Activated CD8-positive, alpha-beta T cell treated with anti-CD3 and anti-CD28 coated beads, Interleukin-2, amount 10 ng/mL, durations not matched to agents 7 days and 5 days (primary cell): ENCODE measurements around the gene FKBP1A. TPM values are rescaled to one million over a fixed set of nuclear protein-coding genes. Genes with fewer than 3 reads are reported as not detected.
A peak's percentile ranks its signal among the peaks of the same experiment; 100 is the strongest.

Experiments used
- ATAC-seq: fragments of 150-1000 bp; cut with Tn5 transposase; one replicate; pipeline ENCODE4 v1.10.0; 2021; ENCODE audit warnings: moderate library complexity
- CTCF ChIA-PET: fragments of 350-600 bp; sonication (Branson Sonifier 250); formaldehyde crosslinking; loops from one replicate; lab custom pipeline; 2021; ENCODE audit warnings: antibody characterized with exemption; lab: Charles Lee
- POLR2A ChIA-PET: fragments of 350-600 bp; sonication (Branson Sonifier 250); formaldehyde crosslinking; loops from one replicate; lab custom pipeline; 2021; ENCODE audit warnings: antibody characterized with exemption; lab: Charles Lee
- DNase-seq: peaks from one replicate; pipeline ENCODE4 v3.0.0-alpha.2; 2020
- H3K27ac Mint-ChIP-seq: one replicate; pipeline ENCODE4 v1.8.0; 2021; ENCODE audit warnings: mild to moderate bottlenecking, mixed read lengths
- H3K27me3 Mint-ChIP-seq: one replicate; pipeline ENCODE4 v1.8.0; 2021; ENCODE audit warnings: low read depth, mixed read lengths
- H3K36me3 Mint-ChIP-seq: one replicate; pipeline ENCODE4 v1.8.0; 2021; ENCODE audit warnings: low read depth, mixed read lengths
- H3K4me1 Mint-ChIP-seq: one replicate; pipeline ENCODE4 v1.8.0; 2021; ENCODE audit warnings: low read depth, mixed read lengths
- H3K4me3 Mint-ChIP-seq: one replicate; pipeline ENCODE4 v1.8.0; 2021; ENCODE audit warnings: mild to moderate bottlenecking, mixed read lengths
- H3K9me3 Mint-ChIP-seq: one replicate; pipeline ENCODE4 v1.8.0; 2022; ENCODE audit warnings: mixed read lengths; ENCODE audit not compliant: insufficient read depth
- total RNA-seq, 2 experiments: library from RNA; stranded (reverse); gene quantifications; one replicate each; pipeline ENCODE4 v1.2.3, GENCODE V29; 2021

Gene FKBP1A
- total RNA-seq, 2 experiments from 2014 or later: 288 to 291 TPM

DNA sequence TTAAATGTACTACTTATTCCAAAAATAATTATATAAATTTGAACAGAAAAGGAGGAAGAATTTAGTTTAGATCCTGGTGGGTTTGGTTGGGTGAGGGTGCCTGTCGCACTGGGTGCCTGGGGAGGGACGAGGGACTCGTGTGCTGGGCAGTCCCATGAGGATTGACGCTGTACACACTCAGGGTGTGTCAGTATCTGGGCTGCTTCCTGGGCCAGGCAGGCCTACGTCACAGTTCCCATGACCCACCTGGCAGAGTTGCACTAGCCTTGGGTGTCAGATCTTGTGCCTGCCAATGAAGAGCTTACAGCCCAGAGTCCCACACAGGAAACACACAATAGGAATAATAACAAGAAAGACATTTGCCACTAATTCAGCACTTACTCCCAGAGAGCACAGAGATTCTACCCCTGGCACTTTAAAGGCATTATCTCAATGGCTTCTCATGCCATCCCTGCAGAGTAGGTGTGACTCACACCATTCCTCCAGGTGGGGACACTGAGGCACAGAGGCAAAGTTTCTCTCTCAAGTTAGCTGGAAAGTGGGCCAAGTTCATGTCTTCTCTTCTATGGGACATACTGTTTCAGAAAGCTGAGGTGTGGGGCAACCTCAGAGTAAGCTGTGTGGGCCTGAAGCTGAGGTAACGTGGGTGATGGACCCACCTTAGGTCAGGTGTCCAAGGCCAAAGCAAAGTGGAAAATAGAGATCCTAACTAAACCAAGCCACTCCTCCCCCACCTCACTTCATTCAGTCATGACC, 62.6 kb downstream of the FKBP1A start:
- ChIA-PET CTCF (interaction anchor here (0.9 to 1.8 kb wide), 4 partner anchors 12 to 108 kb away, joined by 3 to 5 read pairs (median 4); no protein-coding TSS in a partner anchor), POLR2A (interaction anchor here (1.0 kb wide), 1 partner anchor 62 kb away, joined by 3 read pairs; no protein-coding TSS in a partner anchor)
- ATAC-seq: peak; percentile 12
- no peak overlapping the region for H3K4me3 Mint-ChIP-seq
- H3K27ac Mint-ChIP-seq: peak overlapping the region; percentile 88
- DNase-seq: peak; percentile 64
- peaks cover 46% of the 10 kb centered on the region for H3K36me3 Mint-ChIP-seq
- no peaks in the 10 kb centered on the region for H3K27me3 Mint-ChIP-seq
- peaks cover 42% of the 10 kb centered on the region for H3K4me1 Mint-ChIP-seq
- H3K9me3 Mint-ChIP-seq: no peaks in the 10 kb centered on the region

DNA sequence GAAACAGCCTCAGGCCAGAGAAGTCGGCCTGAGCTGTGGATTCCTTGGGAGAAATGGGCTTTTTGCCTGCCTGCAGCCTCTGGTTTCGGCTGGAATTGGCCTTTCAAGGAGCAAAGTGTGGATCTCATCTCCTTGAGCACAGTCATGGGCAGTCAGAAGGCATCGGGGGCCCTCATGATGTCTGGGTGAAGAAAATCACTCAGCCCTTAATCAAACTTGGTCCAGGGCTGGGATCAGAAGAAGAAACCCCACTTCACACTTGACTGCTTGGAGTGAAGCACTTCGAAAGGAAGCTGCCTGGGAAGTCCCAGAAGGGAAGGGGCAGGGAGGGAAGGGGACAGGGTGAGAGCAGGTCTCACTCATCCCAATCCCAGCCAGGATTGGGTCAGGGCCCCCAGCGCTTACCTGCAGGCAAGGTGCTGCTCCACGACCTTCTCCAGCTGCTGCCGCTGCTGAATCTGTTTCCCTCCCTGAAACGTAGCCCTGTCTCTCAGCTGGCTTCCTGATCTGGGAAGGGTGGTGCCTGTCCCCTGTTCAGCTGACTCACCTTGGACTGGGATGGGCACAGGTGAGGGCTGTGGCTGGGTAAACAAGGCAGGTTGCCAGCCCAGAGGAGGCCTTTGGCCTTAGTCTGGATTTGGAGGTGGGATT, 64.0 kb downstream of the FKBP1A start, which contains the start of gene SDCBP2:
Gene SDCBP2, minus strand, starts transcription at position 460 of the 651 bp plus-strand sequence. CDS start 8,723 bp downstream, outside the sequence.
- CTCF ChIA-PET: interaction anchor here (0.7 to 1.8 kb wide), 6 partner anchors 10 to 175 kb away, joined by 3 to 6 read pairs (median 4); partner anchors contain the start of gene FKBP1A
- Mint-ChIP-seq H3K27me3 (no peaks in the 10 kb centered on the region), H3K36me3 (peaks cover 35% of the 10 kb centered on the region), H3K27ac (peak within 1 kb of the TSS; percentile 88), H3K4me3 (no peak within 1 kb of the TSS), H3K4me1 (peaks cover 37% of the 10 kb centered on the region), H3K9me3 (no peaks in the 10 kb centered on the region)
- DNase-seq (no peak), ATAC-seq (no peak)
- POLR2A ChIA-PET: interaction anchor here (1.0 kb wide), 1 partner anchor 63 kb away, joined by 3 read pairs; no protein-coding TSS in a partner anchor

DNA sequence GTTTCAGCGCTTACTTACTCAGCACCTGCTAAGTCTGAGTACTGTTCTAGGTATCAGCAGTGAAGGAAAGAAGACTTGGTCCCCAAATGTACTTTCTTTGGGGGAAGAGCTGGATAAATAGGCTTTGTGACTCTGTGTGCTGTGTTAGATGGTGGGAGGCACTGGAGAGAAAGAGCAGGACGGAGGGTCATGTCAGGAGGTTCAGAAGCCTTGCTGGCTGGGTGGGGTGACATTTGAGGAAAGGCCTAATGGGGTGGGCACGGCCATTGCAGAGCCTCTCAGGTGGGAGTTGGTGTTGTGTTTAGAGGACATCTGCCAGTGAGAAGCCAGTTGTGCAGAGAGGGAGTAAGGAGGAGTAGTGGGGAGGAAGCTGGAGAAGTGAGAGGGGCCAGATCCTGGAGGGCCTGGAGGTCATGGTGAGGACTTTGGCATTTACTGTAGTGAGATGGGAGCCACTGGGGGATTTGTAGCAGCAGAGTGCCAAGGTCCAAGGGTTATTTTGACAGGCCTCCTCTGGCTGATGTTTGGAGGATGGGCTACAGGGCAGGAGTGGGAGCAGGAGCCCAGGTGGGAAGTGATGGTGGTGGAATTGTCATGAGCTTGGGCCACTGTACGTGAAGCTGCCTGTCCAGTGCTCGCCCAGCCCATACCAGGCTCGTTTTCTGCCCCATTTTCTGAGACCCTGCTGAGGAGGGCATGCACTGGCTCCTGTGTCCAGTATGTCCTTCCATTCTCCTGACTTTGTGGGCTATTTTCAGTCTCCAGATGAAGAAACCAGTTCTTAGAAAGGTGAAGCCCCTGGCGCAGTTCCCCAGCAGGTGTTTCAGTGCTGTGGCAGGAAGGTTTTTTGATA, 64.8 kb downstream of the FKBP1A start:
- peaks cover 40% of the 10 kb centered on the region for H3K4me1 Mint-ChIP-seq

DNA sequence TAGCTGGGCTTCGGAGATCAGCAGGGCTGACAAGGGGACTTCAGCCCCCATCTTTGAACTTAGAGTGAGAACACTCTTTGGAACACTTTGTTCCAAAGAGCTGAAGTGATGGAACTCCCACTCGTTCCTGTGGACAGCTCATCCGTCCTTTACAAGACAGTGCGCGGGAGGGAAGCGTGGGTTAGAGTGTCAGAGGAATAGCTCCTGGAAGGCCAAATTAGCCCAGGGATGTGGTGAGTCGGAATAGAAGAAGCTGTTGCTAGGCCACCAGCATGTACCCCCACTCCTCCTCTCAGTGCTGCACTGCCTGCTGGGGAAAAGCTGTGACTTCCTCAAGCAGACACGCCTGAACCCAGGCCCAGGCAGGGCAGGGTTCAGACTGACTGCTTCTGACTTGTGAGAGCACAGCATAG, 65.6 kb downstream of the FKBP1A start:
- Mint-ChIP-seq H3K36me3 (peaks cover 26% of the 10 kb centered on the region), H3K4me1 (peaks cover 34% of the 10 kb centered on the region), H3K27me3 (no peaks in the 10 kb centered on the region), H3K27ac (peak overlapping the region; percentile 44), H3K4me3 (peak overlapping the region; percentile 26), H3K9me3 (no peaks in the 10 kb centered on the region)
- ATAC-seq: no peak
- ChIA-PET CTCF (interaction anchor here (0.7 to 1.5 kb wide), 7 partner anchors 9 to 65 kb away, joined by 3 to 5 read pairs (median 4); no protein-coding TSS in a partner anchor), POLR2A (interaction anchor here (1.1 kb wide), 1 partner anchor 9 kb away, joined by 3 read pairs; no protein-coding TSS in a partner anchor)
- DNase-seq: no peak

More for the DNA sequence above, 64.8 kb downstream of the FKBP1A start:
- Mint-ChIP-seq H3K27ac (peak overlapping the region; percentile 75), H3K27me3 (no peaks in the 10 kb centered on the region), H3K9me3 (no peaks in the 10 kb centered on the region), H3K4me3 (no peak overlapping the region), H3K36me3 (peaks cover 30% of the 10 kb centered on the region)
- no peak for DNase-seq
- ATAC-seq: no peak
- POLR2A ChIA-PET: interaction anchor here (1.1 kb wide), 1 partner anchor 8 kb away, joined by 3 read pairs; no protein-coding TSS in a partner anchor
- CTCF ChIA-PET: interaction anchor here (0.9 to 1.8 kb wide), 10 partner anchors 9 to 176 kb away, joined by 3 to 6 read pairs (median 4); no protein-coding TSS in a partner anchor

DNA sequence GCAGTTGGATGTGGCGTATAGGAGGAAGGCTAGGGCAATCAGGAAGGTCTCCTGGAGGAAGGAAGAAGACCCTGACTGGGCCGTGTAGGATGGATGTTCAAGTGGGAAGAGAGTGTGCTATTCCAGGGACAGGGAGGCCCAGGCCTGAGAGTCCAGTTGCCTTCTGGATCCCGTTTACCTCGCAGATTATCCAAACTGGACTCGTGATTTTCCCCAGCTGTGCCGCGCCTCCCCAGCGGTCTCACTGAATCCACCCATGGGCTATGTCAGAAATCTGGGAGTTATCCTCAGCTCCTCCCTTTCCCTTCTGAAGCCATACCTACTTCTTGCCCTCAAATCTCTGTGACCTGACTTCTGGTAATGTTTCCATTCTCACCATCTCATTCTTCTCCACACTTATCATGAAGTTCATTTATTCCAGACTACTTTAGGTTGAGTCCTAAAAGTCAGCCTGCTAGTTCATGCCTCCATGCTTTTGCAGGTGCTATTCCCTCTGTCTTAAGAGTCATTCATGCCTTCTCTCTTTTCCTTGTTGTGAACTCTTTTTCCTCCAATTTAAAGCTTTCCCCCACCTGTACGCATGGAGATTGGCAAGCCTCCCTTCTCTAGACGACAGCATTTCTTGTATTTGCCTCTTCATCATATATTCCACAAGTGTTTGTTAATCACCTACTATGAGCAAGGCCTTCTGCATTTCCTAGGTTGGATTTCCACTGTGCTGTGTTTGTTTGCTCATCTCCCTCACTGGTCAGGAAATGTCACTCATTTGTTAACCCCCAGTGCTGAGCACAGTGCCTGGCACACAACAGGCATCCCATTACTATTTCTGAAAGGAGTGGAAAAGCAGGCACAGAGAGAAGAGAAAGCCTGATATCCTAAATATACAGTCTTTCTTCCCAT, 66.6 kb downstream of the FKBP1A start:
- peaks cover 33% of the 10 kb centered on the region for H3K4me1 Mint-ChIP-seq
- ChIA-PET POLR2A (interaction anchor here (0.7 to 2.0 kb wide), 12 partner anchors 10 to 232 kb away, joined by 3 to 11 read pairs (median 4); no protein-coding TSS in a partner anchor), CTCF (interaction anchor here (0.7 to 2.0 kb wide), 6 partner anchors 13 to 178 kb away, joined by 3 to 9 read pairs (median 4); no protein-coding TSS in a partner anchor)
- no peaks in the 10 kb centered on the region for H3K27me3 Mint-ChIP-seq
- no peaks in the 10 kb centered on the region for H3K9me3 Mint-ChIP-seq
- ATAC-seq: no peak
- H3K27ac Mint-ChIP-seq: no peak overlapping the region
- H3K36me3 Mint-ChIP-seq: peaks cover 20% of the 10 kb centered on the region
- no peak for DNase-seq
- H3K4me3 Mint-ChIP-seq: no peak overlapping the region

DNA sequence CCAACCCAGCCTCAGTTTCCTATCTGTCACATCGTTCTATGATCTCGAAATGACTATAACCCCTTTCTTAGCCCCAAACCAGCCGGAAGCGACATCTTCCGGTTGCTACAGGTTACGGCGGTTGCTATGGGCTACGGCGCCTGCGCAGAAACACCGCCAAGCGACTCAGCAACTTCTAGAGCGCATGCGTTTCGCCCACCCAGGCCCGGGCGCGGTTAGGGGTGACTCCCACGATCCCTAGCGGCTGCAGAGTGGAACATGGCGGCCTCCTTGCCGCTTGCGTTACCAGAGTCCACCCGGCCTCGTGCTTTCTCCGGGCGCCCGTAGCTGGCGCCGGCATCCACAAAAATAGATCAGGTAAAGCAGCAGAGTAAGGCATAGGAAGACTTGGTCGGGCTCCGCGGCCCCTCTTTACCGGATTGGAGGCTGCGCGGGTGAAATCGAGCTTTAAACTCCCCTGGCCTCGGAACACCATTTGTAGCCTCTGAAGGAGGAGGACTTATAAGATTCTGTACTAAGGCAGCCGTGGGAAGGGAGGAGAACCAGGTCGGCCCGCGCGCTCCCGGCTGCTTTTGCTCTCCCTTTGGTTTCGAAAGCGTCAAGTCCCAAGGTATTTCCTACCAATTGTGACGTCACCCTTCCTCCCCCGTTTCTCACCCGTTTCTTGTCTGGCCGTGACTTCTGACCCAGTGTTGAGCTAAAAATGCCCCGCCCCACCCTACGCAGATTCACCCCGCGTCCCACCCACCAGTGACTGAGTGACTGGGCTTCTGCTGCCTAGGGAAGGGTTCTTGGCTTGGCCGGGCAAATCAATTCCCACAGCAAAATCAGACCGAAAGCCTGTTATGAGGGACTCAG, 67.5 kb downstream of the FKBP1A start:
- Mint-ChIP-seq H3K4me1 (peaks cover 25% of the 10 kb centered on the region), H3K27me3 (no peaks in the 10 kb centered on the region), H3K36me3 (peaks cover 16% of the 10 kb centered on the region), H3K9me3 (no peaks in the 10 kb centered on the region), H3K27ac (no peak overlapping the region), H3K4me3 (no peak overlapping the region)
- POLR2A ChIA-PET: interaction anchor here (0.7 to 2.0 kb wide), 13 partner anchors 10 to 233 kb away, joined by 3 to 11 read pairs (median 4); no protein-coding TSS in a partner anchor
- CTCF ChIA-PET: interaction anchor here (0.7 to 2.0 kb wide), 5 partner anchors 13 to 178 kb away, joined by 3 to 10 read pairs (median 9); partner anchors contain the start of gene NSFL1C
- ATAC-seq: peak; percentile 89
- peak; percentile 99 for DNase-seq

DNA sequence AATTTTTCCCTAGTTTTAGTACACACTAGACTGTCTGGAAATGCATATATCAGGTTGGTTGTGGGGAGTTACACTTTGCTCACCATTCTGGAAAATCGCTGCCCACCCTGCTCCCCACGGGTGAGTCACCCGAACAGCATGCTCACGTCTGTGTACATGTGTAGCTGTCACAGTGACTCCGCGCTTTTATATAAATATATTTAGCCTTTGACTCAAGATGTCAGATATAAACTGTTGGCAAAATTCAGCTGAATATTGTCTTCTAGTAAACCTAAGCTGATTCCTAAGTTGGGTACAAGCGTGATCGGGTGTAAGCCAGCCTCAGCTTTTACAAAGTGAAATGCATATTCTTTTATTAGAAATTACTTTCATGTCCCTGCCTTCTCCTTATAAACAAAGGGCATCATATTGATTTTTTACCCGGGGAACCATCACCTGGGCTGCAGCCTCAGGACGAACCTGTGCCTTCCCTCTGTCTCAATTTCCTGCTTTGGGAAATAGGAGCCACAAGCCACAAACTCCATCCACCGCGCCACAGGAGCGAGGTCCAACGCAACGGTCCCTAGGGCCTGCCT, 68.2 kb downstream of the FKBP1A start:
- H3K4me1 Mint-ChIP-seq: peaks cover 19% of the 10 kb centered on the region
- ATAC-seq: peak; percentile 8
- peaks cover 10% of the 10 kb centered on the region for H3K36me3 Mint-ChIP-seq
- H3K9me3 Mint-ChIP-seq: no peaks in the 10 kb centered on the region
- POLR2A ChIA-PET: interaction anchor here (0.6 to 2.0 kb wide), 7 partner anchors 10 to 119 kb away, joined by 3 to 11 read pairs (median 4); no protein-coding TSS in a partner anchor
- CTCF ChIA-PET: interaction anchor here (0.7 to 2.0 kb wide), 5 partner anchors 12 to 179 kb away, joined by 3 to 10 read pairs (median 9); partner anchors contain the start of gene NSFL1C
- DNase-seq: no peak
- no peak overlapping the region for H3K4me3 Mint-ChIP-seq
- no peaks in the 10 kb centered on the region for H3K27me3 Mint-ChIP-seq
- no peak overlapping the region for H3K27ac Mint-ChIP-seq

DNA sequence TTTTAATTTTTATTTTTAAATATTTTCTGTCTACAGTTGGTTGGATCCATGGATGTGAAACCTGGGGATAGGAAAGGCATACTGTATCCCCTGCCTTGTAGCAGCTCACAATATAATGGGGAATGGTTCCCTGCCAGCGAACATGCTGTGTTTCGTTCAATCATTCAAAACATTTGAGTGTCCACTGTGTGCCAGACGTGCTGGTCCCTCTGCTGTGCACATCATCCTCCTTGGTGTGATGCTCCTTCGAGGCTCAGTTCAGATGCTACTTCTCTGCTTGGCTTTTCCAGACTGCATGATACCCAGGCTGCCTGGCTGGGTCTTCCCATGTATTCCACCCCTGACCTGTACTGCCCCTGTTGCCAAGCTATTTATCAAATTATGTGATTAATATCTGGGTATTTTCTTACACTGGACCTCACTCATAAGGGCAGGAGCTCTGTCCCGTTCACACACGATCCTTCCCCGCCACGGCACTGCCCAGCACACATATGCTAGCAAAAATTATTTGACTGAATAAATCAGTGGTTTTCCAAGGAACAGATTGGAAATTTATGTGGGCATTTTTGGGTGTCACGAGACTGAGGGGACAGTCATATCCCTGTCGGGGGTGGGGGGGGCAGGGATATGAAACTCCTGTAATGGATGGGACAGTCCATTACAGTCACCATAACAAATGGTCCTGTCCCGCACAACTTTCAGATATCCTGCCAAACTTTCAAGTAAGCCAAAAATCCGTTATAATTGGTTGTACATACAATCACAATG, 68.8 kb downstream of the FKBP1A start:
- CTCF ChIA-PET: interaction anchor here (1.1 to 2.0 kb wide), 4 partner anchors 12 to 180 kb away, joined by 4 to 10 read pairs (median 9); partner anchors contain the start of gene NSFL1C
- Mint-ChIP-seq H3K4me1 (peaks cover 13% of the 10 kb centered on the region), H3K36me3 (peaks cover 7% of the 10 kb centered on the region), H3K4me3 (no peak overlapping the region), H3K27ac (no peak overlapping the region), H3K27me3 (no peaks in the 10 kb centered on the region), H3K9me3 (no peaks in the 10 kb centered on the region)
- DNase-seq: no peak
- POLR2A ChIA-PET: interaction anchor here (0.6 to 2.0 kb wide), 5 partner anchors 12 to 65 kb away, joined by 3 to 11 read pairs (median 3); no protein-coding TSS in a partner anchor
- no peak for ATAC-seq
